Stimulated activated CD8-positive, alpha-beta memory T cell treated with anti-CD3 and anti-CD28 coated beads, Interleukin-2, amount 100 ng/mL, for 1 hour (primary cell): Measurements from ENCODE around the gene ST3GAL3.

Source experiments
- DNase-seq, 2 donors: peaks; one replicate each; pipeline ENCODE4 v3.0.0-alpha.2; 2020; ENCODE audit warnings: low read depth in 2 of 2

The ST3GAL3 gene

GRCh38 chr1:43850591-43851233, 143.4 kb downstream of the ST3GAL3 start:
- DNase-seq: no peak

- DNase-seq: no peak
These were observed 144.4 kb downstream of the ST3GAL3 start for GRCh38 chr1:43851561-43852338.

GRCh38 chr1:43853161-43853921, 146.0 kb downstream of the ST3GAL3 start:
- no peak for DNase-seq

- DNase-seq: no peak
These were observed 147.1 kb downstream of the ST3GAL3 start for GRCh38 chr1:43854473-43854872.

GRCh38 chr1:43856188-43856587, 148.9 kb downstream of the ST3GAL3 start:
- no peak for DNase-seq

- DNase-seq: no peak
These were observed 149.8 kb downstream of the ST3GAL3 start for GRCh38 chr1:43857163-43857562.

GRCh38 chr1:43858324-43858723, 151.0 kb downstream of the ST3GAL3 start:
- no peak for DNase-seq

GRCh38 chr1:43861337-43861736, 154.0 kb downstream of the ST3GAL3 start:
- DNase-seq: no peak

GRCh38 chr1:43861988-43862735, 154.8 kb downstream of the ST3GAL3 start:
- no peak for DNase-seq

- DNase-seq: no peak
These were observed 157.0 kb downstream of the ST3GAL3 start for GRCh38 chr1:43864111-43865045.

- no peak for DNase-seq
These were observed 158.9 kb downstream of the ST3GAL3 start for GRCh38 chr1:43866201-43866600.

- no peak for DNase-seq
These were observed 160.8 kb downstream of the ST3GAL3 start for GRCh38 chr1:43867976-43868740.

GRCh38 chr1:43868741-43869067, 161.4 kb downstream of the ST3GAL3 start:
- no peak for DNase-seq

GRCh38 chr1:43870306-43870705, 163.0 kb downstream of the ST3GAL3 start:
- DNase-seq: no peak

GRCh38 chr1:43871181-43871910, 164.0 kb downstream of the ST3GAL3 start:
- no peak for DNase-seq

GRCh38 chr1:43872280-43872679, 164.9 kb downstream of the ST3GAL3 start:
- no peak for DNase-seq

- no peak for DNase-seq
These were observed 166.5 kb downstream of the ST3GAL3 start for GRCh38 chr1:43873851-43874250.

GRCh38 chr1:43874716-43875115, 167.4 kb downstream of the ST3GAL3 start:
- no peak for DNase-seq

GRCh38 chr1:43875331-43875730, 168.0 kb downstream of the ST3GAL3 start:
- no peak for DNase-seq

- DNase-seq: no peak
These were observed 169.8 kb downstream of the ST3GAL3 start for GRCh38 chr1:43877101-43877500.
